ENCODE measurements around the gene VAPA. TPM values are rescaled to one million over a fixed set of nuclear protein-coding genes. Genes with fewer than 3 reads are reported as not detected.
A peak's percentile ranks its signal among the peaks of the same experiment; 100 is the strongest.

VAPA gene
- total and polyA plus RNA-seq, 9 of the 15 experiments (the other 6 are each of a cell fraction or from before 2014, with no cell fraction given): 219 to 902 (median 526) TPM

GRCh38 chr18:9865764-9866490 lies 47.9 kb upstream of the VAPA start (continued):
- TF ChIP-seq, protein P1, sequence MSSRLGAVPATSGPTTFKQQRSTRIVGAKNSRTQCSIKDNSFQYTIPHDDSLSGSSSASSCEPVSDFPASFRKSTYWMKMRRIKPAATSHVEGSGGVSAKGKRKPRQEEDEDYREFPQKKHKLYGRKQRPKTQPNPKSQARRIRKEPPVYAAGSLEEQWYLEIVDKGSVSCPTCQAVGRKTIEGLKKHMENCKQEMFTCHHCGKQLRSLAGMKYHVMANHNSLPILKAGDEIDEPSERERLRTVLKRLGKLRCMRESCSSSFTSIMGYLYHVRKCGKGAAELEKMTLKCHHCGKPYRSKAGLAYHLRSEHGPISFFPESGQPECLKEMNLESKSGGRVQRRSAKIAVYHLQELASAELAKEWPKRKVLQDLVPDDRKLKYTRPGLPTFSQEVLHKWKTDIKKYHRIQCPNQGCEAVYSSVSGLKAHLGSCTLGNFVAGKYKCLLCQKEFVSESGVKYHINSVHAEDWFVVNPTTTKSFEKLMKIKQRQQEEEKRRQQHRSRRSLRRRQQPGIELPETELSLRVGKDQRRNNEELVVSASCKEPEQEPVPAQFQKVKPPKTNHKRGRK (tag; IDR thresholded peaks at IDR 0.05): 0 out of 2 replicates have a peak, but pooled peaks have one; percentile 13
- TF ChIP-seq ZNF280A (IDR thresholded peaks at IDR 0.05; ENCODE audit: low read depth, partially characterized antibody): peak; percentile 96
- no peak for TF ChIP-seq MITF (IDR thresholded peaks at IDR 0.05)
- TF ChIP-seq ZBTB7A (IDR thresholded peaks at IDR 0.05; ENCODE audit: borderline replicate concordance, control insufficient read depth, low read depth, low read length): no peak
- TF ChIP-seq, protein P2, sequence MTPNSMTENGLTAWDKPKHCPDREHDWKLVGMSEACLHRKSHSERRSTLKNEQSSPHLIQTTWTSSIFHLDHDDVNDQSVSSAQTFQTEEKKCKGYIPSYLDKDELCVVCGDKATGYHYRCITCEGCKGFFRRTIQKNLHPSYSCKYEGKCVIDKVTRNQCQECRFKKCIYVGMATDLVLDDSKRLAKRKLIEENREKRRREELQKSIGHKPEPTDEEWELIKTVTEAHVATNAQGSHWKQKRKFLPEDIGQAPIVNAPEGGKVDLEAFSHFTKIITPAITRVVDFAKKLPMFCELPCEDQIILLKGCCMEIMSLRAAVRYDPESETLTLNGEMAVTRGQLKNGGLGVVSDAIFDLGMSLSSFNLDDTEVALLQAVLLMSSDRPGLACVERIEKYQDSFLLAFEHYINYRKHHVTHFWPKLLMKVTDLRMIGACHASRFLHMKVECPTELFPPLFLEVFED (CRISPR knock-in tag; conservative IDR thresholded peaks at IDR 0.05): no peak
- no peak for TF ChIP-seq FOXM1 (IDR thresholded peaks at IDR 0.05; ENCODE audit: low read depth)
- TF ChIP-seq FOXM1 (CRISPR knock-in tag; IDR thresholded peaks at IDR 0.05; ENCODE audit: low read depth): no peak
- TF ChIP-seq NR2F6 (CRISPR knock-in tag; IDR thresholded peaks at IDR 0.05): no peak
